Liver (tissue), 3 donors: ENCODE measurements around the gene KISS1.

Source experiments
- EGR1 ChIP-seq, 2 donors: IDR thresholded peaks; 2 replicates each; pipeline ENCODE4 v1.6.1; 2016 to 2018; ENCODE audit warnings: antibody characterized with exemption in 2 of 2, low read depth in 2 of 2
- FOXA1 ChIP-seq: IDR thresholded peaks from 2 replicates; pipeline ENCODE4 v1.6.1; 2016; ENCODE audit warnings: antibody characterized with exemption
- GABPA ChIP-seq, 2 donors: IDR thresholded peaks in 1 of 2; conservative IDR thresholded peaks in 1 of 2; 2 replicates each; pipeline ENCODE4 v1.6.1; 2016; ENCODE audit warnings: antibody characterized with exemption in 2 of 2, mild to moderate bottlenecking in 1 of 2, moderate library complexity in 1 of 2
- HNF4A ChIP-seq, 2 donors: conservative IDR thresholded peaks; 2 replicates each; pipeline ENCODE4 v1.6.1; 2016; ENCODE audit warnings: antibody characterized with exemption in 2 of 2, mild to moderate bottlenecking in 2 of 2
- HNF4G ChIP-seq: IDR thresholded peaks from 2 replicates; pipeline ENCODE4 v1.6.1; 2016; ENCODE audit warnings: antibody characterized with exemption
- JUND ChIP-seq, 2 donors: IDR thresholded peaks; 2 replicates each; pipeline ENCODE4 v1.6.1; 2016; ENCODE audit warnings: antibody characterized with exemption in 2 of 2
- RAD21 ChIP-seq, 2 donors: IDR thresholded peaks; 2 replicates each; pipeline ENCODE4 v1.6.1; 2016; ENCODE audit warnings: antibody characterized with exemption in 2 of 2, mild to moderate bottlenecking in 2 of 2
- SP1 ChIP-seq: IDR thresholded peaks from 2 replicates; pipeline ENCODE4 v1.6.1; 2018; ENCODE audit warnings: antibody characterized with exemption, mild to moderate bottlenecking
- TAF1 ChIP-seq: conservative IDR thresholded peaks from 2 replicates; pipeline ENCODE4 v1.6.1; 2016; ENCODE audit warnings: antibody characterized with exemption, mild to moderate bottlenecking
- YY1 ChIP-seq: IDR thresholded peaks from 2 replicates; pipeline ENCODE4 v1.6.1; 2016; ENCODE audit warnings: antibody characterized with exemption, mild to moderate bottlenecking
- TF ChIP-seq, protein P1 (sequence below): IDR thresholded peaks from 2 replicates; pipeline ENCODE4 v1.6.1; 2016; ENCODE audit warnings: antibody characterized with exemption
- TF ChIP-seq, protein P2 (sequence below): fragments of 150-350 bp; IDR thresholded peaks from 2 replicates; pipeline ENCODE4 v1.5.1; 2017; ENCODE audit warnings: improper control_type of control experiment, low read depth, low read length; ENCODE audit not compliant: missing input control
- TF ChIP-seq, protein P3 (sequence below): IDR thresholded peaks from 2 replicates; pipeline ENCODE4 v1.6.1; 2016; ENCODE audit warnings: antibody characterized with exemption, mild to moderate bottlenecking
- TF ChIP-seq, protein P4 (sequence below): IDR thresholded peaks from 2 replicates; pipeline ENCODE4 v1.6.1; 2016; ENCODE audit warnings: antibody characterized with exemption
- donor health status: healthy.
- donor health status: healthy.

DNA sequence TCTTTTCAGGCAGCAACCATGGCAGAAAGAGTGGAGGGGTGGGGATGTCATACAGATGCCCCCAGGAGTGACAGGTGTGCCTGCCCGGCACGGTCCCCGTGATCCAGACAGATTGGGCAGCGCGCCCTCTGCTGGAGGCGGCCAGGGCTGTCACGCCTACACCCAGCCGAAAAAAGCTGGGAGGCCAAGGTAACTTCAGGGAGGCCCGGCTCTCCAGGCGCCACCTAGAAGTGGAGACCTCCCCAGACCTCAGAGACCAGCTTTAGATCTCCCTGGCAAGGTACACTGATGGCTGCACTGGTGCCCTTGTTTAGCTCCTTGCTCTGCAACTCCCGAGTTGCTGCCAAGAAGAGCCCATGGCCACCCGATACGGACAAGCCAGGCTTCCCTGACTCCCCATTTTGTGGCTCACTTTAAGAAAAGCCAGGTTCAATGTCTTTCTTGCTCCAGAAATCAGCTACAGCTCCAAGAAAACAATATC is 10.9 kb upstream of the KISS1 start:
- TF ChIP-seq, protein P1, sequence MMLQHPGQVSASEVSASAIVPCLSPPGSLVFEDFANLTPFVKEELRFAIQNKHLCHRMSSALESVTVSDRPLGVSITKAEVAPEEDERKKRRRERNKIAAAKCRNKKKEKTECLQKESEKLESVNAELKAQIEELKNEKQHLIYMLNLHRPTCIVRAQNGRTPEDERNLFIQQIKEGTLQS: no peak
- TF ChIP-seq, protein P2, sequence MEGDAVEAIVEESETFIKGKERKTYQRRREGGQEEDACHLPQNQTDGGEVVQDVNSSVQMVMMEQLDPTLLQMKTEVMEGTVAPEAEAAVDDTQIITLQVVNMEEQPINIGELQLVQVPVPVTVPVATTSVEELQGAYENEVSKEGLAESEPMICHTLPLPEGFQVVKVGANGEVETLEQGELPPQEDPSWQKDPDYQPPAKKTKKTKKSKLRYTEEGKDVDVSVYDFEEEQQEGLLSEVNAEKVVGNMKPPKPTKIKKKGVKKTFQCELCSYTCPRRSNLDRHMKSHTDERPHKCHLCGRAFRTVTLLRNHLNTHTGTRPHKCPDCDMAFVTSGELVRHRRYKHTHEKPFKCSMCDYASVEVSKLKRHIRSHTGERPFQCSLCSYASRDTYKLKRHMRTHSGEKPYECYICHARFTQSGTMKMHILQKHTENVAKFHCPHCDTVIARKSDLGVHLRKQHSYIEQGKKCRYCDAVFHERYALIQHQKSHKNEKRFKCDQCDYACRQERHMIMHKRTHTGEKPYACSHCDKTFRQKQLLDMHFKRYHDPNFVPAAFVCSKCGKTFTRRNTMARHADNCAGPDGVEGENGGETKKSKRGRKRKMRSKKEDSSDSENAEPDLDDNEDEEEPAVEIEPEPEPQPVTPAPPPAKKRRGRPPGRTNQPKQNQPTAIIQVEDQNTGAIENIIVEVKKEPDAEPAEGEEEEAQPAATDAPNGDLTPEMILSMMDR: peak; percentile 83
- TF ChIP-seq, protein P3, sequence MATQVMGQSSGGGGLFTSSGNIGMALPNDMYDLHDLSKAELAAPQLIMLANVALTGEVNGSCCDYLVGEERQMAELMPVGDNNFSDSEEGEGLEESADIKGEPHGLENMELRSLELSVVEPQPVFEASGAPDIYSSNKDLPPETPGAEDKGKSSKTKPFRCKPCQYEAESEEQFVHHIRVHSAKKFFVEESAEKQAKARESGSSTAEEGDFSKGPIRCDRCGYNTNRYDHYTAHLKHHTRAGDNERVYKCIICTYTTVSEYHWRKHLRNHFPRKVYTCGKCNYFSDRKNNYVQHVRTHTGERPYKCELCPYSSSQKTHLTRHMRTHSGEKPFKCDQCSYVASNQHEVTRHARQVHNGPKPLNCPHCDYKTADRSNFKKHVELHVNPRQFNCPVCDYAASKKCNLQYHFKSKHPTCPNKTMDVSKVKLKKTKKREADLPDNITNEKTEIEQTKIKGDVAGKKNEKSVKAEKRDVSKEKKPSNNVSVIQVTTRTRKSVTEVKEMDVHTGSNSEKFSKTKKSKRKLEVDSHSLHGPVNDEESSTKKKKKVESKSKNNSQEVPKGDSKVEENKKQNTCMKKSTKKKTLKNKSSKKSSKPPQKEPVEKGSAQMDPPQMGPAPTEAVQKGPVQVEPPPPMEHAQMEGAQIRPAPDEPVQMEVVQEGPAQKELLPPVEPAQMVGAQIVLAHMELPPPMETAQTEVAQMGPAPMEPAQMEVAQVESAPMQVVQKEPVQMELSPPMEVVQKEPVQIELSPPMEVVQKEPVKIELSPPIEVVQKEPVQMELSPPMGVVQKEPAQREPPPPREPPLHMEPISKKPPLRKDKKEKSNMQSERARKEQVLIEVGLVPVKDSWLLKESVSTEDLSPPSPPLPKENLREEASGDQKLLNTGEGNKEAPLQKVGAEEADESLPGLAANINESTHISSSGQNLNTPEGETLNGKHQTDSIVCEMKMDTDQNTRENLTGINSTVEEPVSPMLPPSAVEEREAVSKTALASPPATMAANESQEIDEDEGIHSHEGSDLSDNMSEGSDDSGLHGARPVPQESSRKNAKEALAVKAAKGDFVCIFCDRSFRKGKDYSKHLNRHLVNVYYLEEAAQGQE: no peak
- TF ChIP-seq, protein P4, sequence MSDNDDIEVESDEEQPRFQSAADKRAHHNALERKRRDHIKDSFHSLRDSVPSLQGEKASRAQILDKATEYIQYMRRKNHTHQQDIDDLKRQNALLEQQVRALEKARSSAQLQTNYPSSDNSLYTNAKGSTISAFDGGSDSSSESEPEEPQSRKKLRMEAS: no peak
- no peak for TF ChIP-seq HNF4G
- TF ChIP-seq RAD21 (IDR thresholded peaks at IDR 0.05): peak; percentile 62 to 78
- TF ChIP-seq HNF4A (conservative IDR thresholded peaks at IDR 0.05): no peak
- TF ChIP-seq FOXA1: no peak
- TF ChIP-seq GABPA (IDR thresholded peaks at IDR 0.05 in 1 of 2, conservative IDR thresholded peaks at IDR 0.05 in 1 of 2): no peak
- no peak for TF ChIP-seq EGR1 (IDR thresholded peaks at IDR 0.05; ENCODE audit: low read depth in 2 of 2)
- TF ChIP-seq SP1: no peak
- no peak for TF ChIP-seq JUND (IDR thresholded peaks at IDR 0.05)
- no peak for TF ChIP-seq TAF1
- no peak for TF ChIP-seq YY1
